Right atrium auricular region (tissue), 2 donors: ENCODE results near the gene STAP1. TPM values are rescaled to one million over a fixed set of nuclear protein-coding genes. Genes with fewer than 3 reads are reported as not detected.
"Not testable (repeated sequence)": the region's sequence is repeated elsewhere in the genome, so short reads cannot be mapped to it uniquely, and the experiment has no call there.

ENCODE experiments used
- DNase-seq: peaks from one replicate; pipeline ENCODE4 v3.0.0-alpha.2; 2019; ENCODE audit warnings: low spot score
- H3K27ac ChIP-seq, 2 donors: fragments of 200-600 bp; sonication (generic); 1 replicate in 1 of 2; 2 replicates in 1 of 2; pipeline ENCODE4 v1.5.1; 2016 to 2019
- H3K27me3 ChIP-seq, 2 donors: fragments of 200-600 bp; sonication (generic); one replicate each; pipeline versions ENCODE4 v1.5.1 to v1.6.0; 2017 to 2019
- H3K36me3 ChIP-seq: fragments of 200-600 bp; sonication (generic); one replicate; pipeline ENCODE4 v1.5.1; 2016
- H3K4me1 ChIP-seq, 2 donors: fragments of 200-600 bp; sonication (generic); one replicate each; pipeline versions ENCODE4 v1.5.1 to v1.6.0; 2017 to 2019
- H3K4me3 ChIP-seq, 2 donors: fragments of 200-600 bp; sonication (generic); 1 replicate in 1 of 2; 2 replicates in 1 of 2; pipeline ENCODE4 v1.5.1; 2017 to 2019; ENCODE audit warnings: mild to moderate bottlenecking in 1 of 2, moderate library complexity in 1 of 2
- H3K9me3 ChIP-seq, 2 donors: fragments of 200-600 bp; sonication (generic); one replicate each; pipeline ENCODE4 v1.5.1; 2019
- CTCF ChIP-seq, 2 donors: fragments of 200-600 bp; sonication (generic); IDR thresholded peaks; one replicate each; pipeline ENCODE4 v1.5.1; 2019; ENCODE audit warnings: antibody characterized with exemption in 2 of 2
- total RNA-seq, 2 donors: library from RNA; depleted of rRNA; stranded (reverse); fragments of >200 nt; gene quantifications; one replicate each; pipeline ENCODE4 v1.1.0, GENCODE V29; 2016

The STAP1 gene
- total RNA-seq, 2 donors from 2014 or later: not detected

GRCh38 chr4:67550857-67551256 is 7.7 kb upstream of the STAP1 start:
- no peak for TF ChIP-seq CTCF (IDR thresholded peaks at IDR 0.05)
- Histone ChIP-seq H3K27ac (no peak overlapping the region), H3K27me3 (no peaks in the 10 kb centered on the region), H3K4me1 (peaks cover 0 to 3% of the 10 kb centered on the region in 2 donors), H3K4me3 (no peak overlapping the region), H3K36me3 (no peaks in the 10 kb centered on the region), H3K9me3 (no peaks in the 10 kb centered on the region)
- DNase-seq: no peak

GRCh38 chr4:67552146-67552792 is 6.3 kb upstream of the STAP1 start:
- H3K27ac ChIP-seq, H3K36me3 ChIP-seq, H3K9me3 ChIP-seq, H3K27me3 ChIP-seq, H3K4me3 ChIP-seq, DNase-seq, H3K4me1 ChIP-seq: not testable (repeated sequence)

GRCh38 chr4:67554096-67554495 is 4.4 kb upstream of the STAP1 start:
- no peak overlapping the region for H3K27ac ChIP-seq
- no peaks in the 10 kb centered on the region for H3K4me1 ChIP-seq
- no peaks in the 10 kb centered on the region for H3K9me3 ChIP-seq
- H3K27me3 ChIP-seq: no peaks in the 10 kb centered on the region
- no peak overlapping the region for H3K4me3 ChIP-seq
- no peak for TF ChIP-seq CTCF (IDR thresholded peaks at IDR 0.05)
- no peak for DNase-seq
- no peaks in the 10 kb centered on the region for H3K36me3 ChIP-seq

- Histone ChIP-seq H3K27ac (no peak overlapping the region), H3K9me3 (no peaks in the 10 kb centered on the region), H3K27me3 (no peaks in the 10 kb centered on the region), H3K4me3 (no peak overlapping the region), H3K4me1 (no peaks in the 10 kb centered on the region), H3K36me3 (no peaks in the 10 kb centered on the region)
- no peak for TF ChIP-seq CTCF (IDR thresholded peaks at IDR 0.05)
- no peak for DNase-seq
These were observed 3.1 kb upstream of the STAP1 start for GRCh38 chr4:67555447-67555846.

- Histone ChIP-seq H3K36me3 (no peaks in the 10 kb centered on the region), H3K4me1 (no peaks in the 10 kb centered on the region), H3K9me3 (no peaks in the 10 kb centered on the region), H3K27ac (no peak overlapping the region), H3K4me3 (no peak overlapping the region), H3K27me3 (no peaks in the 10 kb centered on the region)
- no peak for DNase-seq
- no peak for TF ChIP-seq CTCF (IDR thresholded peaks at IDR 0.05)
These were observed 2.1 kb upstream of the STAP1 start for GRCh38 chr4:67556436-67556835.

GRCh38 chr4:67565284-67565683 is 6.8 kb downstream of the STAP1 start:
- no peak for DNase-seq
- no peaks in the 10 kb centered on the region for H3K4me1 ChIP-seq
- no peaks in the 10 kb centered on the region for H3K9me3 ChIP-seq
- no peaks in the 10 kb centered on the region for H3K27me3 ChIP-seq
- TF ChIP-seq CTCF (IDR thresholded peaks at IDR 0.05): no peak
- H3K27ac ChIP-seq: no peak overlapping the region
- no peak overlapping the region for H3K4me3 ChIP-seq
- no peaks in the 10 kb centered on the region for H3K36me3 ChIP-seq
